ENCODE measurements around the gene MC3R.

DNA sequence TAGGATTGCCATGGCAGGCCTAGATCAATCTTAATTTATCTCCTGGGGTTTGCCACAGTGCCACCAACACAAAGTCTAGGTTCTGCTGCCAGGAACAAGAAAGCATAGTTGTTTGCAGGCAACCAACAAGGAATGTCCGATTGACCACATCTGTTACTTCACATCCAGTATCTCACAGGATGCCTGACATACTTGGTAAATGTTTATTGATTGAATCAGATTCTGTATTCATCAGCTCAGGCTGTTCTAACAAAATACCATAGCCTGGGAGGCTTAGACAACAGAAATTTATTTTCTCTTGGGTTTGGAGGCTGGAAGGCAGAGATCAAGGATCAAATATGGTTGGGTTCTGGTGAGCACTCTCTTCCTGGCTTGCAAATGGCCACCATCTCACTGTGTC lies 26.3 kb upstream of the MC3R start:
- TF ChIP-seq, protein P1, sequence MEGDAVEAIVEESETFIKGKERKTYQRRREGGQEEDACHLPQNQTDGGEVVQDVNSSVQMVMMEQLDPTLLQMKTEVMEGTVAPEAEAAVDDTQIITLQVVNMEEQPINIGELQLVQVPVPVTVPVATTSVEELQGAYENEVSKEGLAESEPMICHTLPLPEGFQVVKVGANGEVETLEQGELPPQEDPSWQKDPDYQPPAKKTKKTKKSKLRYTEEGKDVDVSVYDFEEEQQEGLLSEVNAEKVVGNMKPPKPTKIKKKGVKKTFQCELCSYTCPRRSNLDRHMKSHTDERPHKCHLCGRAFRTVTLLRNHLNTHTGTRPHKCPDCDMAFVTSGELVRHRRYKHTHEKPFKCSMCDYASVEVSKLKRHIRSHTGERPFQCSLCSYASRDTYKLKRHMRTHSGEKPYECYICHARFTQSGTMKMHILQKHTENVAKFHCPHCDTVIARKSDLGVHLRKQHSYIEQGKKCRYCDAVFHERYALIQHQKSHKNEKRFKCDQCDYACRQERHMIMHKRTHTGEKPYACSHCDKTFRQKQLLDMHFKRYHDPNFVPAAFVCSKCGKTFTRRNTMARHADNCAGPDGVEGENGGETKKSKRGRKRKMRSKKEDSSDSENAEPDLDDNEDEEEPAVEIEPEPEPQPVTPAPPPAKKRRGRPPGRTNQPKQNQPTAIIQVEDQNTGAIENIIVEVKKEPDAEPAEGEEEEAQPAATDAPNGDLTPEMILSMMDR (IDR thresholded peaks at IDR 0.05 in 2 of 3, conservative IDR thresholded peaks at IDR 0.05 in 1 of 3; ENCODE audit: borderline replicate concordance in 1 of 3, insufficient read depth in 1 of 3, low read depth in 2 of 3, low read length in 2 of 3): no peak
- TF ChIP-seq SIN3A (IDR thresholded peaks at IDR 0.05; ENCODE audit: low read depth) (no peak), ELF1 (IDR thresholded peaks at IDR 0.05; ENCODE audit: borderline replicate concordance, low read depth) (no peak), POLR2AphosphoS5 (IDR thresholded peaks at IDR 0.05; ENCODE audit: low read depth, low read length) (no peak), POLR2A (IDR thresholded peaks at IDR 0.05; ENCODE audit: borderline replicate concordance, extremely low read depth, insufficient read depth, insufficient read length) (no peak), CBX3 (IDR thresholded peaks at IDR 0.05; ENCODE audit: low read depth) (no peak), JUND (IDR thresholded peaks at IDR 0.05) (no peak), ZNF274 (IDR thresholded peaks at IDR 0.05; ENCODE audit: low read depth, low read length) (no peak), SRF (IDR thresholded peaks at IDR 0.05; ENCODE audit: low read depth) (no peak)
